ENCODE results near the gene CSNK1A1. TPM values are rescaled to one million over a fixed set of nuclear protein-coding genes. Genes with fewer than 3 reads are reported as not detected.

CSNK1A1 gene
- total RNA-seq, 2 experiments from 2014 or later: 183 to 188 TPM

- Mint-ChIP-seq H3K4me1 (ENCODE audit: low read depth) (no peaks in the 10 kb centered on the region), H3K9me3 (no peaks in the 10 kb centered on the region), H3K27me3 (ENCODE audit: low read depth) (no peaks in the 10 kb centered on the region), H3K27ac (no peak overlapping the region), H3K36me3 (ENCODE audit: low read depth) (no peaks in the 10 kb centered on the region), H3K4me3 (no peak overlapping the region)
- CTCF ChIA-PET: no interaction called here
- intact Hi-C loops (cut with micrococcal nuclease): no loop called here
- no peak for DNase-seq
Measured at GRCh38 chr5:149459891-149460290, 91.3 kb downstream of the CSNK1A1 start.

GRCh38 chr5:149457393-149457763 is 93.9 kb downstream of the CSNK1A1 start:
- no peaks in the 10 kb centered on the region for H3K36me3 Mint-ChIP-seq (ENCODE audit: low read depth)
- H3K27me3 Mint-ChIP-seq (ENCODE audit: low read depth): no peaks in the 10 kb centered on the region
- no peak overlapping the region for H3K4me3 Mint-ChIP-seq
- CTCF ChIA-PET: no interaction called here
- no peaks in the 10 kb centered on the region for H3K9me3 Mint-ChIP-seq
- no peaks in the 10 kb centered on the region for H3K4me1 Mint-ChIP-seq (ENCODE audit: low read depth)
- H3K27ac Mint-ChIP-seq: no peak overlapping the region
- intact Hi-C loops (cut with micrococcal nuclease): no loop called here
- DNase-seq: no peak

- CTCF ChIA-PET: interaction anchor here (1.3 to 1.5 kb wide), 2 partner anchors 12 to 22 kb away, joined by 4 read pairs; no protein-coding TSS in a partner anchor
Measured at GRCh38 chr5:149456597-149457392, 94.4 kb downstream of the CSNK1A1 start.

GRCh38 chr5:149455889-149456409 is 95.3 kb downstream of the CSNK1A1 start:
- Mint-ChIP-seq H3K36me3 (ENCODE audit: low read depth) (no peaks in the 10 kb centered on the region), H3K4me1 (ENCODE audit: low read depth) (no peaks in the 10 kb centered on the region), H3K9me3 (no peaks in the 10 kb centered on the region), H3K4me3 (no peak overlapping the region), H3K27ac (no peak overlapping the region), H3K27me3 (ENCODE audit: low read depth) (no peaks in the 10 kb centered on the region)
- intact Hi-C loops (cut with micrococcal nuclease): no loop called here
- CTCF ChIA-PET: interaction anchor here (1.3 to 1.5 kb wide), 2 partner anchors 11 to 21 kb away, joined by 4 read pairs; no protein-coding TSS in a partner anchor
- DNase-seq: no peak

More at GRCh38 chr5:149456597-149457392, 94.4 kb downstream of the CSNK1A1 start:
- no peaks in the 10 kb centered on the region for H3K27me3 Mint-ChIP-seq (ENCODE audit: low read depth)
- no peak for DNase-seq
- H3K4me1 Mint-ChIP-seq (ENCODE audit: low read depth): no peaks in the 10 kb centered on the region
- H3K9me3 Mint-ChIP-seq: no peaks in the 10 kb centered on the region
- no peak overlapping the region for H3K27ac Mint-ChIP-seq
- H3K36me3 Mint-ChIP-seq (ENCODE audit: low read depth): no peaks in the 10 kb centered on the region
- intact Hi-C loops (cut with micrococcal nuclease): no loop called here
- H3K4me3 Mint-ChIP-seq: no peak overlapping the region

GRCh38 chr5:149453618-149454415 is 97.4 kb downstream of the CSNK1A1 start:
- no peak overlapping the region for H3K4me3 Mint-ChIP-seq
- H3K9me3 Mint-ChIP-seq: no peaks in the 10 kb centered on the region
- no peaks in the 10 kb centered on the region for H3K27me3 Mint-ChIP-seq (ENCODE audit: low read depth)
- CTCF ChIA-PET: interaction anchor here (0.6 to 1.7 kb wide), 3 partner anchors 13 to 137 kb away, joined by 3 to 7 read pairs (median 4); no protein-coding TSS in a partner anchor
- no peaks in the 10 kb centered on the region for H3K36me3 Mint-ChIP-seq (ENCODE audit: low read depth)
- H3K4me1 Mint-ChIP-seq (ENCODE audit: low read depth): no peaks in the 10 kb centered on the region
- intact Hi-C loops (cut with micrococcal nuclease): no loop called here
- no peak for DNase-seq
- no peak overlapping the region for H3K27ac Mint-ChIP-seq

- Mint-ChIP-seq H3K9me3 (no peaks in the 10 kb centered on the region), H3K27me3 (ENCODE audit: low read depth) (no peaks in the 10 kb centered on the region), H3K4me1 (ENCODE audit: low read depth) (no peaks in the 10 kb centered on the region), H3K27ac (no peak overlapping the region), H3K36me3 (ENCODE audit: low read depth) (no peaks in the 10 kb centered on the region), H3K4me3 (no peak overlapping the region)
- intact Hi-C loops (cut with micrococcal nuclease): no loop called here
- DNase-seq: no peak
- CTCF ChIA-PET: interaction anchor here (0.7 to 1.7 kb wide), 3 partner anchors 12 to 81 kb away, joined by 3 to 7 read pairs (median 4); no protein-coding TSS in a partner anchor
Measured at GRCh38 chr5:149452665-149453617, 98.3 kb downstream of the CSNK1A1 start.

GRCh38 chr5:149452007-149452664 is 99.1 kb downstream of the CSNK1A1 start:
- H3K9me3 Mint-ChIP-seq: no peaks in the 10 kb centered on the region
- H3K4me1 Mint-ChIP-seq (ENCODE audit: low read depth): no peaks in the 10 kb centered on the region
- H3K27me3 Mint-ChIP-seq (ENCODE audit: low read depth): no peaks in the 10 kb centered on the region
- intact Hi-C loops (cut with micrococcal nuclease): no loop called here
- CTCF ChIA-PET: interaction anchor here (0.7 to 0.9 kb wide), 2 partner anchors 44 to 81 kb away, joined by 3 to 4 read pairs; no protein-coding TSS in a partner anchor
- H3K27ac Mint-ChIP-seq: no peak overlapping the region
- H3K36me3 Mint-ChIP-seq (ENCODE audit: low read depth): no peaks in the 10 kb centered on the region
- no peak overlapping the region for H3K4me3 Mint-ChIP-seq
- DNase-seq: no peak

- no peaks in the 10 kb centered on the region for H3K36me3 Mint-ChIP-seq (ENCODE audit: low read depth)
- H3K4me1 Mint-ChIP-seq (ENCODE audit: low read depth): no peaks in the 10 kb centered on the region
- intact Hi-C loops (cut with micrococcal nuclease): no loop called here
- no peak for DNase-seq
- H3K27me3 Mint-ChIP-seq (ENCODE audit: low read depth): no peaks in the 10 kb centered on the region
- CTCF ChIA-PET: interaction anchor here (0.9 to 1.0 kb wide), 2 partner anchors 7 to 82 kb away, joined by 3 to 4 read pairs; no protein-coding TSS in a partner anchor
- no peak overlapping the region for H3K4me3 Mint-ChIP-seq
- H3K9me3 Mint-ChIP-seq: no peaks in the 10 kb centered on the region
- H3K27ac Mint-ChIP-seq: no peak overlapping the region
Measured at GRCh38 chr5:149450199-149450598, 101.0 kb downstream of the CSNK1A1 start.

GRCh38 chr5:149448831-149449714 is 102.2 kb downstream of the CSNK1A1 start:
- Mint-ChIP-seq H3K4me3 (no peak overlapping the region), H3K27me3 (ENCODE audit: low read depth) (no peaks in the 10 kb centered on the region), H3K36me3 (ENCODE audit: low read depth) (no peaks in the 10 kb centered on the region), H3K4me1 (ENCODE audit: low read depth) (no peaks in the 10 kb centered on the region), H3K27ac (no peak overlapping the region), H3K9me3 (no peaks in the 10 kb centered on the region)
- intact Hi-C loops (cut with micrococcal nuclease): loop anchor here (1.0 to 10.0 kb wide), 3 partner anchors 115 to 516 kb away; partner anchors contain the start of gene SLC26A2
- DNase-seq: peak; percentile 57
- CTCF ChIA-PET: interaction anchor here (0.7 to 5.0 kb wide), 6 partner anchors 15 to 115 kb away, joined by 3 to 43 read pairs (median 4); no protein-coding TSS in a partner anchor

GRCh38 chr5:149448431-149448830 is 102.8 kb downstream of the CSNK1A1 start:
- intact Hi-C loops (cut with micrococcal nuclease): loop anchor here (10.0 kb wide), 1 partner anchor 516 kb away; the partner anchor contains the start of gene SLC26A2
- no peaks in the 10 kb centered on the region for H3K4me1 Mint-ChIP-seq (ENCODE audit: low read depth)
- H3K27me3 Mint-ChIP-seq (ENCODE audit: low read depth): no peaks in the 10 kb centered on the region
- CTCF ChIA-PET: interaction anchor here (0.7 to 5.0 kb wide), 7 partner anchors 14 to 155 kb away, joined by 3 to 43 read pairs (median 4); no protein-coding TSS in a partner anchor
- no peak overlapping the region for H3K27ac Mint-ChIP-seq
- no peaks in the 10 kb centered on the region for H3K9me3 Mint-ChIP-seq
- H3K4me3 Mint-ChIP-seq: no peak overlapping the region
- no peaks in the 10 kb centered on the region for H3K36me3 Mint-ChIP-seq (ENCODE audit: low read depth)
- no peak for DNase-seq
